Upper lobe of left lung (tissue), 6 donors: ENCODE data around the gene VSTM2L. TPM values are rescaled to one million over a fixed set of nuclear protein-coding genes. Genes with fewer than 3 reads are reported as not detected.
A peak's percentile ranks its signal among the peaks of the same experiment; 100 is the strongest.

Source experiments
- ATAC-seq, 2 donors: fragments of 200-7000 bp; cut with Tn5 transposase; one replicate each; pipeline ENCODE4 v1.9.1; 2022; ENCODE audit warnings: mild to moderate bottlenecking in 2 of 2, moderate library complexity in 2 of 2; ENCODE audit not compliant: low FRiP score in 2 of 2
- DNase-seq, 2 donors: peaks; one replicate each; pipeline ENCODE4 v3.0.0-alpha.2; 2019 to 2020
- H3K27ac ChIP-seq, 4 donors: fragments of 200-600 bp; sonication (generic); one replicate each; pipeline ENCODE4 v1.5.1; 2016 to 2019
- H3K27me3 ChIP-seq, 4 donors: fragments of 200-600 bp; sonication (generic); one replicate each; pipeline ENCODE4 v1.5.1; 2017 to 2019
- H3K36me3 ChIP-seq, 4 donors: fragments of 200-600 bp; sonication (generic); one replicate each; pipeline ENCODE4 v1.5.1; 2016 to 2019
- H3K4me1 ChIP-seq, 4 donors: fragments of 200-600 bp; sonication (generic); one replicate each; pipeline ENCODE4 v1.5.1; 2018 to 2019
- H3K4me3 ChIP-seq, 4 donors: fragments of 200-600 bp; sonication (generic); one replicate each; pipeline ENCODE4 v1.5.1; 2017 to 2019; ENCODE audit warnings: mild to moderate bottlenecking in 2 of 4, moderate library complexity in 1 of 4
- H3K9me3 ChIP-seq, 4 donors: fragments of 200-600 bp; sonication (generic); one replicate each; pipeline ENCODE4 v1.5.1; 2018 to 2019
- CTCF ChIP-seq, 6 experiments: fragments of 450-650 bp in 4 of 6; fragments of 200-600 bp in 2 of 6; sonication (generic) in 2 of 6; IDR thresholded peaks; one replicate each; pipeline ENCODE4 v1.5.1; 2016 to 2019; ENCODE audit warnings: antibody characterized with exemption in 6 of 6
- EP300 ChIP-seq, 4 donors: sonication (generic); formaldehyde crosslinking; IDR thresholded peaks; one replicate each; pipeline ENCODE4 v1.5.1; 2017; ENCODE audit warnings: antibody characterized with exemption in 4 of 4, control low read depth in 2 of 4
- POLR2A ChIP-seq, 4 donors: fragments of 450-650 bp; IDR thresholded peaks; one replicate each; pipeline ENCODE4 v1.5.1; 2016 to 2017; ENCODE audit warnings: antibody characterized with exemption in 4 of 4, mild to moderate bottlenecking in 2 of 4
- POLR2AphosphoS5 ChIP-seq, 2 donors: sonication (generic); formaldehyde crosslinking; IDR thresholded peaks; one replicate each; pipeline ENCODE4 v1.5.1; 2017; ENCODE audit warnings: antibody characterized with exemption in 2 of 2
- WGBS, 2 donors: methylation state at CpG; one replicate each; pipeline ENCODE4 v1.1.5; 2017 to 2018; 5-methylcytosine and 5-hydroxymethylcytosine counted together
- total RNA-seq, 6 donors: library from RNA; depleted of rRNA in 4 of 6; stranded (reverse); fragments of >200 nt in 4 of 6; gene quantifications; one replicate each; pipeline versions ENCODE4 v1.1.0 to v1.2.1, GENCODE V29; 2016 to 2021
- donor health status: DM: no; HTN: no; CAD: no; lungs with moderate emphysema.
- donor health status: DM: no; HTN: yes; CAD: no; lungs with severe emphysema.

The VSTM2L gene
- total RNA-seq, 6 donors from 2014 or later, result 1.0 to 47.2 (median 24.8) TPM

GRCh38 chr20:37911838-37912281 is 8.9 kb downstream of the VSTM2L start:
- Histone ChIP-seq H3K36me3 (no peaks in the 10 kb centered on the region), H3K27me3 (peaks cover 0 to 5% (median 2%) of the 10 kb centered on the region in 4 donors), H3K9me3 (no peaks in the 10 kb centered on the region), H3K4me1 (peaks cover 9 to 24% (median 11%) of the 10 kb centered on the region in 4 donors), H3K27ac (no peak overlapping the region), H3K4me3 (no peak overlapping the region)
- TF ChIP-seq CTCF (IDR thresholded peaks at IDR 0.05) (no peak), POLR2AphosphoS5 (IDR thresholded peaks at IDR 0.05) (no peak)
- peak in 1 of 2 donors; percentile 74 for ATAC-seq
- WGBS, 2 donors, result 13 to 24% methylated on average over 4 to 11 of the region's 11 CpGs
- DNase-seq, result no peak

GRCh38 chr20:37912874-37913273 is 9.9 kb downstream of the VSTM2L start:
- H3K27me3 ChIP-seq, result peaks cover 0 to 8% (median 2%) of the 10 kb centered on the region in 4 donors
- ATAC-seq, result no peak
- H3K27ac ChIP-seq, result no peak overlapping the region
- 62 to 63% methylated on average over 6 of the region's 6 CpGs for WGBS, 2 donors
- no peak overlapping the region for H3K4me3 ChIP-seq
- DNase-seq, result no peak
- H3K4me1 ChIP-seq, result peaks cover 9 to 21% (median 11%) of the 10 kb centered on the region in 4 donors
- H3K9me3 ChIP-seq, result no peaks in the 10 kb centered on the region
- no peaks in the 10 kb centered on the region for H3K36me3 ChIP-seq
- TF ChIP-seq EP300 (IDR thresholded peaks at IDR 0.05) (no peak), POLR2AphosphoS5 (IDR thresholded peaks at IDR 0.05) (no peak), CTCF (IDR thresholded peaks at IDR 0.05) (no peak), POLR2A (IDR thresholded peaks at IDR 0.05) (no peak)

GRCh38 chr20:37913567-37914366 is 10.8 kb downstream of the VSTM2L start:
- Histone ChIP-seq H3K4me1 (peaks cover 9 to 19% (median 11%) of the 10 kb centered on the region in 4 donors), H3K27ac (no peak overlapping the region), H3K36me3 (no peaks in the 10 kb centered on the region), H3K27me3 (peaks cover 0 to 8% (median 2%) of the 10 kb centered on the region in 4 donors), H3K4me3 (no peak overlapping the region), H3K9me3 (no peaks in the 10 kb centered on the region)
- no peak for DNase-seq
- TF ChIP-seq EP300 (IDR thresholded peaks at IDR 0.05), result no peak
- TF ChIP-seq POLR2A (IDR thresholded peaks at IDR 0.05), result no peak
- no peak for TF ChIP-seq POLR2AphosphoS5 (IDR thresholded peaks at IDR 0.05)
- no peak for TF ChIP-seq CTCF (IDR thresholded peaks at IDR 0.05)
- no peak for ATAC-seq
- 73 to 78% methylated on average over 19 of the region's 19 CpGs for WGBS, 2 donors

- DNase-seq, result no peak
- ATAC-seq, result no peak
- Histone ChIP-seq H3K9me3 (no peaks in the 10 kb centered on the region), H3K4me1 (peaks cover 9 to 19% (median 11%) of the 10 kb centered on the region in 4 donors), H3K36me3 (no peaks in the 10 kb centered on the region), H3K27ac (no peak overlapping the region), H3K27me3 (peaks cover 0 to 8% (median 2%) of the 10 kb centered on the region in 4 donors), H3K4me3 (peak overlapping the region in 2 of 4 donors; percentile 27 to 31)
- TF ChIP-seq POLR2AphosphoS5 (IDR thresholded peaks at IDR 0.05), result no peak
- no peak for TF ChIP-seq CTCF (IDR thresholded peaks at IDR 0.05)
- TF ChIP-seq EP300 (IDR thresholded peaks at IDR 0.05), result no peak
- TF ChIP-seq POLR2A (IDR thresholded peaks at IDR 0.05), result no peak
- 23 to 30% methylated on average over 5 of the region's 5 CpGs for WGBS, 2 donors
These were observed 11.4 kb downstream of the VSTM2L start for GRCh38 chr20:37914367-37914671.
